HG02642 (cell line): ENCODE data around the gene GDF11.

Experiments
- ATAC-seq: cut with Tn5 transposase; IDR thresholded peaks from one replicate; pipeline ENCODE4 v1.9.1; 2021; ENCODE audit warnings: mild to moderate bottlenecking; ENCODE audit not compliant: unreplicated experiment, poor library complexity

Gene GDF11

DNA sequence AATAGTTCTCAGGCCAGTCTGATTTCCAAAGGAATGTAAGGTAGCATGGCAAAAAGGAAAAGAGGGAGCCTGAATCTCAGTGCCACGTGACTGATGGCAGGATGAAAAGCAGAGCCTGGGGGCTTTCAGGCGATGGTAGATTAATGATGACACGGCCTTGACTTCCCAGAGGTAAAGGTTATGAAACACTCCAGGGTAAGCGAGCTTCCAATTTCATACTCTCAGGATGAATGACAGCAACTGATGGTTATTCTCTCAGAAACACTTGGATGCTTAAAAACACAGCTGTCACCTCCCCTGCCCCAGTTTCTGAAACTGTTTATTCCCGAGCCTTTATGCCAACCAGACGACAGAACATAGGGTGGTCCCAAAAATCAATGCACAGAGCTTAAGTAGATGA, 28.8 kb downstream of the GDF11 start:
- ATAC-seq = no peak

DNA sequence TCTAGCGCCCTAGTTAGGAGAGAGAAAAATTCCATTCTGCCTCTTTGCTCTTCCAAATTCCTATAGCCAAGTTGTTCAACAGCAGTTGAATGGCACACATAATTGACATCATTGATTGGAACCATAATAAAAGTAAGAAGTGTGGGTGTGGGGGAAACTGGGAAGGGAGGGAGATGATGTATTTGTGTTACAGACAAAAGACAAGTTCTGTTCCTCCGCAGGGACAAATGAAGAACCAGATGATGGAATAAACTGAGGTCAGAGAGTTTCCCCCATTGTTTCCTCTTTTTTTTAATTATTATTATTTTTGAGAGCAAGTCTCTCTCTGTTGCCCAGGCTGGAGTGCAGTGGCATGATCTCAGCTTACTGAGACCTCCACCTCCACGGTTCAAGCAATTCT, 34.9 kb downstream of the GDF11 start:
- no peak for ATAC-seq

DNA sequence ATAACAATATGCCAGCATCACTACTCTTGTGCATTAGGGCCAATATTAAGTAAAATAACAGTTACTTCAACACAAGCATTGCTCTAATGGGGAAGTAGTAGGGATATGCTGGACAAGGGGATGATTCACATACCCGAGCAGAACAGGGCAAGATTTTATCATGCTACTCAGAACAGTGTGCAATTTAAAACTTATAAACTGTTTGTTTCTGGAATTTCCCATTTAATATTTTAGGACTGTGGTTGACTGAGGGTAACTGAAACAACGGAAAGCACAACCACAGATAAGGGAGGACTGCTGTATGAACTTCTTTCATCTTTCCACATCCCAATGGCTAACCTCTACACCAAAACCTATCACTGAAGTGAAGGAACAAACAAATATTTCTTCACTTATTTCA, 37.8 kb downstream of the GDF11 start:
- no peak for ATAC-seq

DNA sequence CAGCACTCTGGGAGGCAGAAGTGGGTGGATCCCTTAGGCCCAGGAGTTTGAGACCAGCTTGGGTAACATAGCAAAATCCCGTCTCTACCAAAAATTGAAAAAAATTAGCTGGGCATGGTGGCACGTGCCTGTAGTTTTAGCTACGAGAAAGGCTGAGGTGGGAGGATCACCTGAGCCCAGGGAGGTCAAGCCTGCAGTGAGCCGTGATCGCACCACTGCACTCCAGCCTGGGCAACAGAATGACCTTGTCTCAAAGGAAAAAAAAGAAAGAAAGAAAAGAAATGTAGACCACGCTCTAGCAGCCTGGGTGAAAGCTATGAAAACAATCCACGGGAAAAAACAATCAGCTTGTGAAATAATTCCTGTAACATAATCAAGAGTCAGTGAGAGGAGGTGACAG, 45.6 kb downstream of the GDF11 start:
- ATAC-seq = no peak

DNA sequence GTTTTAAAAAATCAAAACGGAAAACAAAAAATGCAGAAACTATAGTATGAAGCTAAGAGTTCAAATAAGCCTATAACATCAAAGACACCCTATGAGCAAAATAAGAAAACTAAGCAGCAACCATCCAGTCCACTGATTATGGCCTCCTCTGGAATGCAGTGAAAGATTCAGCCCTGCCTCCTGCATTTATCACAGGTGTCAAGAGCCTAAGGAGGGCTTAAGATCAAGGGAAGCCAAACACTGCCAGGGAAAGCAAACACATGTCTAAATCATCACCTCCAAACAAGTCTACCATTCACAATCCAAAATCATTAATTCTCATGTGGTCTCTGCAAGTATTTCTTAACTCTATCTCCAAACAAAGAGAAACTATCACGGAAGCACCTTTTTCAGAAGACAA, 46.2 kb downstream of the GDF11 start:
- no peak for ATAC-seq

DNA sequence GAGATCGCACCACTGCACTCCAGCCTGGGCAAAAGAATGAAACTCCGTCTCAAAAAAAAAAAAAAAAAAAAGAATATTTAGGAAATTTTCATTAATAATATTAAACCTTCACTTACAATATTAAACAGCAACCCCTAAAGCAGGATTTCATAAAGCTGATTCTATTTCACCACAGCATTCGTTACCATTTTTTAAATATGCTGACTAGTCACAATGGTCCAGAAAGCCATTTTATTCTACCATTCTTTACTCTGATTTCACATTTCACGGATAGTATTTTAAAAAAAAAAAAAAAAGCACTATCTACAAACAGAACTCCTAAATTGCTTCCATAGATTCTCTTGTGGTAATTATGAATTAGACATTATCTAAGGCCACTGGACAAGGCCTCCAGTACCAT, 47.0 kb downstream of the GDF11 start:
- ATAC-seq = no peak

DNA sequence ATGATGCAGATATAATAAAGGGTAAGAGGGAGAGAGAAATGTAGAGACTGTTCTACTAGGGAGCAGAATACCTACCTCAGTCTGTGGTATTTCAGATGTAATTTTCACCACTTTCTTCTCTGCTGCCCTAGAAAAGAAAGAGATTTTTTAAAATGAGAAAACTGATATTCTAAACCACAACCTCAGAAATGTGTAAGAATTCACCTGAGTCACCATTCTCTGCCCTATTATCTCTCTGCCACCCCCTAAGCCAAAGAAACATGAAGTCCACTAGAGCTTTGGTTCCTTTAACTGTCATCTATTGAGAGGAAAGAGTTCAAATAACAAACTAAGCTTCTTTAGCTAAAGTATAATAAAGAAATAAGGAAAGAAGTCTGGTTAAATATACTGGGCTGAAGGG, 53.0 kb downstream of the GDF11 start:
- no peak for ATAC-seq

DNA sequence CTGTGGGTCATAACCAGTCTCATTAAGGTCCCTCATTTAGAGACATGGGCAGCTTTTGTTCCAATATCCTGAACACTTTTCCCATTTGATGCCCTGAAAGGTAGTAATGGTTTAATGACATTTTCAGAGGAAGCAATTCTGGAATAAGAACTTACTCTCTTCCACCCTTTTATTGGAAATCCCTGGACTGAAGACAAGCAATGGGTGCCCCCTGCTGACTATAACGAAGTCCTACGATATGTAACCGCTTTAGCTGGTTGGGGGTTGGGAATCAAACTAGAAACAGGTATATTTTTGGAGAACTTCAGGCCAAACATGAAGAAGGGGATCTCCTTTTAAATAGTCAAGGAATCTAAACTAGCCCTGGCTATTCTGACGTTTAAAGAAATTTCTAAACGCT, 54.1 kb downstream of the GDF11 start:
- no peak for ATAC-seq

DNA sequence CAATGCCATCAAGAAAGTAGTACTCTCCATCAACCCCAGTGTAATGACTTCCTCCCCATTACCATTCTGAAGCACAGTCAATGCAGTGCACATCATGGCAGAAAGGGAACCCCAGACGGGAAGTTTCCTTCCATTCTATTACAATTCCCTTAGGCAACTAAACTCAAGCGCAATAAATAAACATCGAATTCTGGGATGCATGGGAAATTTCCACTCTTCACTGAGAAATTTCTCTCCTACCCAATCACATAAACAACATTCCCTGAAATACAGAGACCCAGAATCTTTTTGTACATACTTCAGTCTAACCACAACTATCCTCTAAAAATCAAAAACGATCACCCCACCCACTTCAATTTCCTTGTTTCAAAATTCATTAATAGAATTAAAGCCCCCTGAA, 54.6 kb downstream of the GDF11 start:
- no peak for ATAC-seq
